IPS-15b (cell line): ENCODE results near the gene ZMIZ1.

ENCODE experiments used
- H3K27me3 ChIP-seq: one replicate; pipeline ENCODE4 v1.6.1; 2013; ENCODE audit warnings: low read length; ENCODE audit not compliant: control insufficient read depth, insufficient read depth
- H3K36me3 ChIP-seq: one replicate; pipeline ENCODE4 v1.6.1; 2013; ENCODE audit warnings: low read length; ENCODE audit not compliant: control insufficient read depth, insufficient read depth
- H3K4me1 ChIP-seq: one replicate; pipeline ENCODE4 v1.6.1; 2013; ENCODE audit warnings: mild to moderate bottlenecking, low read length; ENCODE audit not compliant: control insufficient read depth, insufficient read depth
- H3K4me3 ChIP-seq: one replicate; pipeline ENCODE4 v1.5.1; 2013; ENCODE audit warnings: low read depth, low read length
- H3K9ac ChIP-seq: one replicate; pipeline ENCODE4 v1.6.1; 2013; ENCODE audit warnings: low read depth, mild to moderate bottlenecking, low read length
- H3K9me3 ChIP-seq: one replicate; pipeline ENCODE4 v1.6.1; 2013; ENCODE audit warnings: mild to moderate bottlenecking, low read length; ENCODE audit not compliant: control insufficient read depth, insufficient read depth

The ZMIZ1 gene

GRCh38 chr10:79304479-79305087 lies 235.8 kb downstream of the ZMIZ1 start:
- no peaks in the 10 kb centered on the region for H3K27me3 ChIP-seq
- H3K4me3 ChIP-seq: no peak overlapping the region
- no peaks in the 10 kb centered on the region for H3K9me3 ChIP-seq
- no peak overlapping the region for H3K9ac ChIP-seq
- H3K4me1 ChIP-seq: no peaks in the 10 kb centered on the region
- peaks cover 86% of the 10 kb centered on the region for H3K36me3 ChIP-seq

- no peaks in the 10 kb centered on the region for H3K9me3 ChIP-seq
- H3K9ac ChIP-seq: no peak overlapping the region
- H3K4me1 ChIP-seq: no peaks in the 10 kb centered on the region
- H3K36me3 ChIP-seq: peaks cover 81% of the 10 kb centered on the region
- no peaks in the 10 kb centered on the region for H3K27me3 ChIP-seq
- no peak overlapping the region for H3K4me3 ChIP-seq
Measured at GRCh38 chr10:79305515-79305914, 236.7 kb downstream of the ZMIZ1 start.

- H3K4me1 ChIP-seq: no peaks in the 10 kb centered on the region
- H3K36me3 ChIP-seq: peaks cover 76% of the 10 kb centered on the region
- H3K4me3 ChIP-seq: no peak overlapping the region
- H3K9me3 ChIP-seq: no peaks in the 10 kb centered on the region
- H3K27me3 ChIP-seq: no peaks in the 10 kb centered on the region
- no peak overlapping the region for H3K9ac ChIP-seq
Measured at GRCh38 chr10:79305988-79306387, 237.2 kb downstream of the ZMIZ1 start.

GRCh38 chr10:79306644-79307220 lies 238.0 kb downstream of the ZMIZ1 start:
- no peak overlapping the region for H3K9ac ChIP-seq
- H3K4me3 ChIP-seq: no peak overlapping the region
- no peaks in the 10 kb centered on the region for H3K9me3 ChIP-seq
- H3K27me3 ChIP-seq: no peaks in the 10 kb centered on the region
- no peaks in the 10 kb centered on the region for H3K4me1 ChIP-seq
- peaks cover 69% of the 10 kb centered on the region for H3K36me3 ChIP-seq

GRCh38 chr10:79308016-79308415 lies 239.2 kb downstream of the ZMIZ1 start:
- H3K4me1 ChIP-seq: no peaks in the 10 kb centered on the region
- peaks cover 64% of the 10 kb centered on the region for H3K36me3 ChIP-seq
- H3K9ac ChIP-seq: no peak overlapping the region
- no peak overlapping the region for H3K4me3 ChIP-seq
- no peaks in the 10 kb centered on the region for H3K9me3 ChIP-seq
- H3K27me3 ChIP-seq: no peaks in the 10 kb centered on the region

DNA sequence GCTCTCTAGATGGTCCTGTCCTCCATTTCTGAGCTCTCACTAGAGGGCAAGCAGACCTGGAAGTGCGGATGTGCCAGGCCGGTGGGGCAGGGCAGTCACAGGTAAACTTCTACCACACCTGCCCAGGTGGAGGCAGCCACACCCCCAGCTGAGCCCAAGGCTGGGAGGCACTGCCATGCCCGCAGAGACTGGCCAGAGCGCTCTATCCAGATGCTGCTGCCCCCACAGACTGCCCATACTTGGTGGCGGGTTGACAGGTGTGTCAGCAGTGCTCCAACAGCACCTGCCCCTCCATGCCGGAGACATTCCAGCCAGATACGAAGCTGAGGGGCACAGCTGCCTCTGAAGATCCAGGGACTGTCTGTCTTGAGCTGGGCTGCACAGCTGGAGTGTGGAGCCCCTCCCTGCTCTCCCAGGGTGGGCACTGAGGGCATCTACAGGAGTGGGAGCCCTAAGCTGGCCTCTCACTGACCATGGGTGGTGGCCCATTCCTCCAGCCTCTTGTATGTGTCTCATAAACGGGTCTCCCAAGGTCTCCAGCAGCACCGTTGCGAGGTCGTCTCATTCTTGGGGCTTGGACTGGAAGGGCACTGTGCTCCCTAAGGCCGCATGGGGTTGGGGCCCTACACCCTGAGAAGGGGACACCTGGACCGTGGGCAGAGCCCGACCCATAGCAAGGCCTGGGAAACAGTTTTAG lies 240.4 kb downstream of the ZMIZ1 start:
- Histone ChIP-seq H3K9ac (no peak overlapping the region), H3K4me3 (no peak overlapping the region), H3K9me3 (no peaks in the 10 kb centered on the region), H3K4me1 (no peaks in the 10 kb centered on the region), H3K27me3 (no peaks in the 10 kb centered on the region), H3K36me3 (peaks cover 57% of the 10 kb centered on the region)

DNA sequence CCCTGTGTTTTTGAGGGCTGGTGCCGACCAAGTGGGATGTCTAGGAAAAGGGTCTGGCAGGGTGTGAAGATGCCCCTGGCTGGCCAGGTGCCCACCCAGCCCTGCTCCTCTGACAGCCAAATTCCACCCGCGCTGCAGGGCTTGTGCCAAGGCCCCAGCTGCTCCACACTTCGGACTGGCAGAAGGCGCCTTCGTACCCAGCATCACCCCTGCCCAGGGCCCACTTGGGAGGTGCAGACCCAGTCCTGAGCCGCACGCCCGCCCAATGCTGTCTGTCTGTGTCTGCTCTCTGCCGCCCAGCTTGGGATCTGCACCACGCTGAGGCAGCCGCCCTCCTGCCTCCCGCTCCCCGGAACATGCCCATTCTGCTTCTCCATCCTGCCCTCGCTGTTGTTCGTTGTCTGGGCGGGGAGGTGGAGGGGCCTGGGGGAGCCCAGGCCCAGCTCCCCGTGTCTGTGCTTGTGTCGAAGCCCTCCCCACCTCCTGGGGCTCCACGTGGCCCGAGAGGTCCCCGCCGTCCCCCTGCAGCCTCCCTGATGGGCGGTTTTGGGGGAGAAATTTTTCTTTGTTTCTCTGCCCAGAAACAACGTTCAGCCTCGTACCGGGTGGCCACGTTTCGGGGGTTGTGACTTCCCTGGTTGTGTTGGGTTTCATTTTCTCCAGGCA lies 241.6 kb downstream of the ZMIZ1 start:
- H3K27me3 ChIP-seq: no peaks in the 10 kb centered on the region
- peaks cover 47% of the 10 kb centered on the region for H3K36me3 ChIP-seq
- no peak overlapping the region for H3K4me3 ChIP-seq
- no peaks in the 10 kb centered on the region for H3K9me3 ChIP-seq
- no peak overlapping the region for H3K9ac ChIP-seq
- H3K4me1 ChIP-seq: no peaks in the 10 kb centered on the region

GRCh38 chr10:79310911-79311573 lies 242.3 kb downstream of the ZMIZ1 start:
- Histone ChIP-seq H3K9me3 (no peaks in the 10 kb centered on the region), H3K27me3 (no peaks in the 10 kb centered on the region), H3K36me3 (peaks cover 40% of the 10 kb centered on the region), H3K4me3 (no peak overlapping the region), H3K4me1 (no peaks in the 10 kb centered on the region), H3K9ac (no peak overlapping the region)

DNA sequence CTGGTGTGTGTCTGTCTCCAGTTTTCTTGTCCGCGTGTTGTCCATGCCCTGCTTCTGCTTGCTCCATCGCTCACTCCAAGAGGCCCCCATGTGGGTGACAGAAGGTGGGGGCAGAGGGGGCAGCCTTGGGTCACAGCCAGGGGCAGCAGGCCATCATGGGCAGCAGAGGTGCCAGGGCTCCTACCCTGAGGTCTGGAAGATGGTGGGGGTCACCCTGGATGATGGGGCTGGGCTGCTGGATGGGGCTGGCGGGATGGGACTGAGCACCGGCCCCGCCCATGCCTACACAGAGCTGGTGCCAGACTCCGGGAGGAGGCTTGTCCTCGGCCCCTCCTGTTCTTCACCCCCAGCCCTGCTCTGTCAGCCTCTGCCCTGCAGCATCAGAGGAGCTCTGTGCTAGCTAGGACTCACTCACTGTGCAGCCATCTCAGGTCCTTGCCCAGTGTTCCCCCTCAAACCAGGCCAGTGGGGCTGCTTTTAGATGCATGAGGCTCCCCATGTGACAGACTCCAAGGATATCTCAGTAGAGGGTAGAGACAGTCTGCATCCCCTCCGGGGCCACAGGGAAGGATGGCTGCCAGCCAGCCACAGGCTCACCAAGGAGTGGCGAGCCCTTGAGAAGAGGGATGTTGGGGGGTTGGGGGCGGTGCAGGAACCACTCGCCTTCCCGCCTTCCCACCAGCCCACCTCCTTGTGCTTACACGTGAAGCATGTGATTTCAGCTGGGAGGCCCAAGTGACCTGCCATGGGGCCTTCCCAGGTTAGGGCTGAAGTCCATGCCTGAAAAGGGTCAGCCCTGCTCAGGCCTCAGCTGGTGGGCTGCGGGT lies 243.0 kb downstream of the ZMIZ1 start:
- H3K27me3 ChIP-seq: no peaks in the 10 kb centered on the region
- H3K4me3 ChIP-seq: no peak overlapping the region
- H3K9ac ChIP-seq: no peak overlapping the region
- H3K36me3 ChIP-seq: peaks cover 33% of the 10 kb centered on the region
- H3K4me1 ChIP-seq: peaks cover 2% of the 10 kb centered on the region
- no peaks in the 10 kb centered on the region for H3K9me3 ChIP-seq

DNA sequence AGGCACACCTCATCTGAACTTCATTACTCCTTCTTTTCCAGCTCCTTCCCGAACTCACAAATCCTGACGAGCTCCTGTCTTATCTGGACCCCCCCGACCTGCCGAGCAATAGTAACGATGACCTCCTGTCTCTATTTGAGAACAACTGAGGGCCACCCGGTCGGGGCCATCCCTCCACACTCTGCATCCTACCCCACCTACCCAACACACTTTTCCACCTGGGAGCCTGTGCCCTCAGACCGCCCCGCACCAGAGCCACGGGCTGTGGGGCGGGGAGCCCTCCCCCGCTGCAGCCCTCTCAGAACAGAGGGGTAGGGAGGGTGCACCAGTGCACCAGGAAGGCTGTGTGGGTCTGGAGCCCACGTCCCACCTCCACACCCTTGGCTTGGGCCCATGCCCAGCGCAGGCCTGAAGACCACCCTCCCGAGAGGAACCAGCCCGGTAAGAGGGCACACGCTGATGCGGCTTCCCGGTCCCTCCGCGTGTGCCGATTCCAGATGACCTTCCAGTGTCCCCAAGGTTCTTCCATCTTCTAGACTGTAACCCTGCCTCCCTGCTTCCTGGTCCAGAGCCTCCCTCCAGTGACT lies 243.9 kb downstream of the ZMIZ1 start:
- H3K36me3 ChIP-seq: peaks cover 24% of the 10 kb centered on the region
- H3K9ac ChIP-seq: no peak overlapping the region
- H3K4me1 ChIP-seq: peaks cover 8% of the 10 kb centered on the region
- H3K4me3 ChIP-seq: no peak overlapping the region
- no peaks in the 10 kb centered on the region for H3K27me3 ChIP-seq
- no peaks in the 10 kb centered on the region for H3K9me3 ChIP-seq

GRCh38 chr10:79313320-79313719 lies 244.6 kb downstream of the ZMIZ1 start:
- no peak overlapping the region for H3K4me3 ChIP-seq
- peaks cover 19% of the 10 kb centered on the region for H3K36me3 ChIP-seq
- H3K27me3 ChIP-seq: no peaks in the 10 kb centered on the region
- H3K9me3 ChIP-seq: no peaks in the 10 kb centered on the region
- H3K4me1 ChIP-seq: peaks cover 13% of the 10 kb centered on the region
- H3K9ac ChIP-seq: no peak overlapping the region
